WERI-Rb-1 (cell line): Measurements from ENCODE around the gene SORCS2.

Source experiments
- DNase-seq: peaks from one replicate; pipeline ENCODE4 v3.0.0-alpha.2; 2020
- H3K27ac ChIP-seq: fragments of 250-450 bp; sonication (Bioruptor Pico); 2 replicates; pipeline ENCODE4 v1.5.1; 2020; ENCODE audit warnings: mild to moderate bottlenecking, moderate library complexity
- H3K27me3 ChIP-seq: fragments of 250-450 bp; sonication (Bioruptor Pico); 2 replicates; pipeline ENCODE4 v1.5.1; 2021; ENCODE audit warnings: mild to moderate bottlenecking, low read depth, moderate library complexity; ENCODE audit not compliant: insufficient read depth, severe bottlenecking
- H3K36me3 ChIP-seq: fragments of 250-450 bp; sonication (Bioruptor Pico); 2 replicates; pipeline ENCODE4 v1.5.1; 2020; ENCODE audit warnings: mild to moderate bottlenecking, moderate library complexity
- H3K4me3 ChIP-seq: 2 replicates; pipeline ENCODE4 v1.5.1; 2011; ENCODE audit warnings: low read depth, mild to moderate bottlenecking, control low read depth, low read length
- H3K9me3 ChIP-seq: fragments of 250-450 bp; sonication (Bioruptor Pico); 2 replicates; pipeline ENCODE4 v1.5.1; 2021; ENCODE audit warnings: mild to moderate bottlenecking, moderate library complexity; ENCODE audit not compliant: severe bottlenecking
- CTCF ChIP-seq: IDR thresholded peaks from 2 replicates; pipeline ENCODE4 v1.5.1; 2011; ENCODE audit warnings: low read depth, mild to moderate bottlenecking, control low read depth, inconsistent platforms, low read length

The SORCS2 gene

DNA sequence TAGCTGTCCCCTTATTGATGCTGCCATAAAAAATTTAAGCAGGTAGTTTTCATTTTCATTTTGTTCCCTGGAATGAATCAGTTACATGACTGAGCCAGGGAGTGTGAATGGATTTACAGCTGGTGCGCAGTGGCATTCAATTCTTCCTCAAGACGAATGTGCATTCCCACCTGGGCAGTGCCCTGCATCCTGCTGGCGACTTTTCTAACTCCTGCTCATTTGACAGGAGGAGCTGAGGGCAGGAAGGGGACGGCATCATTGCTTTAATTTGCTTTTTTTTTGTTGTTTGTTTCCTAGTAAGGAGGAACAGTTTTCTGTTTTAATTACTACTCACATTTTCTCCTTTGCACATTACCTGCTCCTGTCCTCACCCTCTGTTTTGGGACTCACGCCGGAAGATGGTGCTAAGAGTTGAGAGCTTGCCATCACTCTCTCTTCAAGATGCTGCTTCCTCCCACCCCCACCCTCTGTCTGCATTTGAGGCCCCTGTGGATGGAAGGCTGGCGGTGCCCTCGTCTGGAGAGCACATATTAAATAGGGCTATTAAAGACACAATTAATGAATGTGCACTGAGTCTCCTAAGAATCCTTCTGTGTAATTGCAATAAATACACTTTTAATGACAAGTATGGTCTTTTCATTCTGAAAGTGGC lies 206.6 kb downstream of the SORCS2 start:
- H3K36me3 ChIP-seq = peaks cover 5% of the 10 kb centered on the region
- H3K27ac ChIP-seq = no peak overlapping the region
- no peak for TF ChIP-seq CTCF
- H3K9me3 ChIP-seq = no peaks in the 10 kb centered on the region
- peak; percentile 4 for DNase-seq
- no peaks in the 10 kb centered on the region for H3K27me3 ChIP-seq
- no peak overlapping the region for H3K4me3 ChIP-seq

GRCh38 chr4:7399440-7400234 lies 207.3 kb downstream of the SORCS2 start:
- no peak overlapping the region for H3K27ac ChIP-seq
- DNase-seq = peak; percentile 3
- no peaks in the 10 kb centered on the region for H3K27me3 ChIP-seq
- no peak overlapping the region for H3K4me3 ChIP-seq
- H3K9me3 ChIP-seq = no peaks in the 10 kb centered on the region
- peaks cover 7% of the 10 kb centered on the region for H3K36me3 ChIP-seq
- no peak for TF ChIP-seq CTCF

GRCh38 chr4:7400671-7401298 lies 208.4 kb downstream of the SORCS2 start:
- no peak for TF ChIP-seq CTCF
- no peak for DNase-seq
- H3K27me3 ChIP-seq = no peaks in the 10 kb centered on the region
- no peak overlapping the region for H3K4me3 ChIP-seq
- H3K9me3 ChIP-seq = no peaks in the 10 kb centered on the region
- peaks cover 7% of the 10 kb centered on the region for H3K36me3 ChIP-seq
- no peak overlapping the region for H3K27ac ChIP-seq

DNA sequence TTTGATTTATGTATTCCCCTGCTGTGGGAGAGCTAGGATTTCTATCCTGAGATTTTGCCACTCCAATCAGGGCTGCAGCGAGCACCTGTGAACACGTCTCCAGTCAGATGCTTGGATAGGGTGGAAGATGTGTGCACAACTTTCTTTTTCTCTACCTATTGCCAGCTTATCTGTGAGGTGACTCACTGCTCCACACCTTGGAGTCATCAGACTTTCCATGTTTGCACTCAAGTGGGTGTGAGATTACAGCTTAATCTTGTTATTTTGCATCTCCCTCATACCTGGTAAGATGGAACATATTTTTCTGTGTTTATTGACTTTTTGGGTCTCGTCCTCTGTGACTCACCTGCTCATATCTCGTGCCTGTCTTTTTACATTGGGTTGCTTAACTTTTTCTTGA lies 210.2 kb downstream of the SORCS2 start:
- no peak for TF ChIP-seq CTCF
- DNase-seq = no peak
- Histone ChIP-seq H3K9me3 (no peaks in the 10 kb centered on the region), H3K4me3 (no peak overlapping the region), H3K27ac (no peak overlapping the region), H3K27me3 (no peaks in the 10 kb centered on the region), H3K36me3 (peaks cover 7% of the 10 kb centered on the region; the same call in 1 of the 2 replicates)

DNA sequence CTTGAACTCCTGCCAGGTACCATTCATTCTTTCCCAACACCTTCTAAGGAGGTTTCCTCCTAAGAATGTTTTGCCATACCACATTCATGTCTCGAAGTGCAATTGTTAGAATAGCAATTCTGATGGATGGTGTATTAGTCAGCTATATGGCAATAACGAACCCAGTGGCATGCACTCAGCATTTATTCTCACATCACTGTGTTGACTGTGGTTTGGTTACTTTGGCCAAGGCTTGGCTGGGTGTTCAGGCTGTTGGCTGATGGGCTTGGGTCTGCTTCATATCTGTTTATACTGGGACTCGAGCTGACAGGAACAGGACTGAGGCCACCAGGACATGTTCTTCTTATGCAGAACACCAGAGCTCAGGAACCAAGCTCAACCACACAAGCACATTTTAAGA lies 210.7 kb downstream of the SORCS2 start:
- no peak overlapping the region for H3K27ac ChIP-seq
- no peak overlapping the region for H3K4me3 ChIP-seq
- no peaks in the 10 kb centered on the region for H3K9me3 ChIP-seq
- peaks cover 7% of the 10 kb centered on the region; the same call in 1 of the 2 replicates for H3K36me3 ChIP-seq
- H3K27me3 ChIP-seq = no peaks in the 10 kb centered on the region
- TF ChIP-seq CTCF = no peak
- no peak for DNase-seq
